SK-N-SH (cell line): ENCODE measurements around the gene CA12. TPM values are rescaled to one million over a fixed set of nuclear protein-coding genes. Genes with fewer than 3 reads are reported as not detected.

Experiments
- CTCF ChIA-PET: fragments of 300-600, 350-600 bp; formaldehyde crosslinking; extraction: SDS; loops from one replicate; lab custom pipeline; 2021; lab: Yijun Ruan, JAX
- POLR2A ChIA-PET: fragments of 350-600 bp; sonication (Branson Sonifier 250); formaldehyde crosslinking; extraction: SDS; loops from one replicate; lab custom pipeline; 2020; ENCODE audit warnings: antibody characterized with exemption, inconsistent platforms; lab: Yijun Ruan, JAX
- DNase-seq: peaks from one replicate; pipeline ENCODE4 v3.0.0; 2012
- H2AFZ ChIP-seq: fragments of 200-600 bp; sonication (generic); 2 replicates; pipeline ENCODE4 v1.8.1; 2016; ENCODE audit warnings: antibody characterized with exemption, mild to moderate bottlenecking, low read depth
- H3F3A ChIP-seq: fragments of 200-600 bp; sonication (generic); replicated peaks from 2 replicates; pipeline ENCODE3; 2016; ENCODE audit warnings: antibody characterized with exemption, mild to moderate bottlenecking; ENCODE audit not compliant: insufficient read depth
- H3K27ac ChIP-seq, 2 experiments: fragments of 200-500 bp in 1 of 2; fragments of 200-600 bp in 1 of 2; sonication (Bioruptor generic) in 1 of 2; sonication (generic), shearing (Covaris generic) in 1 of 2; 2 replicates each; pipeline versions ENCODE4 v1.5.1 to v1.6.1; 2014 to 2016; ENCODE audit warnings: low read depth in 2 of 2, inconsistent platforms in 1 of 2, low read length in 1 of 2, mild to moderate bottlenecking in 1 of 2, mixed read lengths in 1 of 2
- H3K27me3 ChIP-seq: fragments of 200-600 bp; sonication (generic), shearing (Covaris generic); 2 replicates; pipeline ENCODE4 v1.6.1; 2016; ENCODE audit warnings: mixed run types; ENCODE audit not compliant: insufficient read depth
- H3K36me3 ChIP-seq, 2 experiments: fragments of 200-500 bp in 1 of 2; fragments of 200-600 bp in 1 of 2; sonication (Bioruptor generic) in 1 of 2; sonication (generic) in 1 of 2; replicated peaks in 1 of 2; 2 replicates each; pipeline versions ENCODE3 to v1.5.1; 2014 to 2016; ENCODE audit warnings: low read length in 1 of 2, mild to moderate bottlenecking in 1 of 2; ENCODE audit not compliant: insufficient read depth in 2 of 2, control insufficient read depth in 1 of 2
- H3K4me1 ChIP-seq, 2 experiments: fragments of 200-500 bp in 1 of 2; fragments of 200-600 bp in 1 of 2; sonication (Bioruptor generic) in 1 of 2; sonication (generic), shearing (Covaris generic) in 1 of 2; 2 replicates each; pipeline versions ENCODE4 v1.5.1 to v1.6.1; 2014 to 2016; ENCODE audit warnings: low read depth in 1 of 2, low read length in 1 of 2, mixed run types in 1 of 2; ENCODE audit not compliant: insufficient read depth in 2 of 2, control insufficient read depth in 1 of 2
- H3K4me2 ChIP-seq: fragments of 200-600 bp; sonication (generic), shearing (Covaris generic); 2 replicates; pipeline ENCODE4 v1.6.1; 2017; ENCODE audit warnings: mixed run types
- H3K4me3 ChIP-seq, 2 experiments: fragments of 200-500 bp in 1 of 2; fragments of 200-600 bp in 1 of 2; sonication (Bioruptor generic) in 1 of 2; sonication (generic), shearing (Covaris generic) in 1 of 2; 2 replicates each; pipeline versions ENCODE4 v1.5.1 to v1.8.1; 2014 to 2016; ENCODE audit warnings: low read depth in 2 of 2, inconsistent platforms in 1 of 2, low read length in 1 of 2, mild to moderate bottlenecking in 1 of 2, mixed read lengths in 1 of 2, moderate library complexity in 1 of 2
- H3K79me2 ChIP-seq: fragments of 200-600 bp; sonication (generic); 2 replicates; pipeline ENCODE4 v1.8.1; 2017; ENCODE audit warnings: mild to moderate bottlenecking; ENCODE audit not compliant: insufficient read depth
- H3K9ac ChIP-seq: fragments of 200-600 bp; sonication (generic); 2 replicates; pipeline ENCODE4 v1.6.1; 2017; ENCODE audit warnings: mixed run types
- H3K9me2 ChIP-seq: fragments of 200-600 bp; sonication (generic); 2 replicates; pipeline ENCODE4 v1.6.1; 2017; ENCODE audit warnings: mixed run types
- H3K9me3 ChIP-seq: fragments of 200-600 bp; sonication (generic); 2 replicates; pipeline ENCODE4 v1.6.1; 2017; ENCODE audit warnings: mixed run types, mild to moderate bottlenecking, moderate library complexity
- H4K20me1 ChIP-seq: fragments of 200-600 bp; sonication (generic); 2 replicates; pipeline ENCODE4 v1.6.1; 2017; ENCODE audit warnings: mild to moderate bottlenecking, mixed run types; ENCODE audit not compliant: insufficient read depth
- CHD2 ChIP-seq: fragments of 150-350 bp; IDR thresholded peaks from 2 replicates; pipeline ENCODE4 v1.6.1; 2018; ENCODE audit warnings: low read length; ENCODE audit not compliant: partially characterized antibody
- EP300 ChIP-seq, 2 experiments: IDR thresholded peaks; 2 replicates each; pipeline versions ENCODE4 v1.4.0 to v1.6.1; 2012; ENCODE audit warnings: borderline replicate concordance in 1 of 2, low read depth in 1 of 2, low read length in 1 of 2
- FOXM1 ChIP-seq: IDR thresholded peaks from 2 replicates; pipeline ENCODE4 v1.4.0; 2012; ENCODE audit warnings: low read depth, mild to moderate bottlenecking
- GABPA ChIP-seq: IDR thresholded peaks from 2 replicates; pipeline ENCODE4 v1.4.0; 2012; ENCODE audit warnings: low read depth, mild to moderate bottlenecking
- GATA2 ChIP-seq: sonication (generic); formaldehyde crosslinking; IDR thresholded peaks from 2 replicates; pipeline ENCODE4 v1.5.0; 2020; ENCODE audit warnings: mild to moderate bottlenecking, missing genetic modification reagents
- IRF3 ChIP-seq: fragments of 150-350 bp; IDR thresholded peaks from 2 replicates; pipeline ENCODE4 v1.6.1; 2016; ENCODE audit warnings: mild to moderate bottlenecking, low read depth, low read length
- MEF2A ChIP-seq: IDR thresholded peaks from 2 replicates; pipeline ENCODE4 v1.4.0; 2012; ENCODE audit warnings: low read depth, borderline replicate concordance
- NFIC ChIP-seq: IDR thresholded peaks from 2 replicates; pipeline ENCODE4 v1.4.0; 2012; ENCODE audit warnings: borderline replicate concordance
- PBX3 ChIP-seq: IDR thresholded peaks from 2 replicates; pipeline ENCODE4; 2012
- REST ChIP-seq: IDR thresholded peaks from 2 replicates; pipeline ENCODE4 v1.6.1; 2012; ENCODE audit warnings: mild to moderate bottlenecking, low read depth, low read length, moderate library complexity
- SMC3 ChIP-seq: IDR thresholded peaks from 2 replicates; pipeline ENCODE4 v1.6.1; 2012; ENCODE audit warnings: low read depth, low read length, improper control_type of control experiment
- TAF1 ChIP-seq: IDR thresholded peaks from 2 replicates; pipeline ENCODE4 v1.6.1; 2012; ENCODE audit warnings: low read depth, mild to moderate bottlenecking, low read length, moderate library complexity, borderline replicate concordance
- TCF12 ChIP-seq: IDR thresholded peaks from 2 replicates; pipeline ENCODE4 v1.4.0; 2012
- USF1 ChIP-seq: IDR thresholded peaks from 2 replicates; pipeline ENCODE4 v1.4.0; 2012; ENCODE audit warnings: low read depth, borderline replicate concordance
- ZBTB33 ChIP-seq: IDR thresholded peaks from 2 replicates; pipeline ENCODE4 v1.4.0; 2012; ENCODE audit warnings: low read depth, borderline replicate concordance
- WGBS: methylation state at CpG from one replicate; pipeline ENCODE4 v1.1.6; 2017; ENCODE audit warnings: low lambda C conversion rate; 5-methylcytosine and 5-hydroxymethylcytosine counted together
- polyA plus RNA-seq, 3 experiments: library from polyadenylated mRNA; depleted of rRNA; stranded (reverse); fragments of >200 nt; gene quantifications; 2 replicates each; pipeline ENCODE4 v1.2.3, GENCODE V29; 2012

The CA12 gene
- polyA plus RNA-seq, 1 of the 3 experiments (the other 2 are of a cell fraction) = 39.4 TPM

- no peak overlapping the region for H3K4me2 ChIP-seq
- CTCF ChIA-PET = interaction anchor here (0.8 kb wide), 1 partner anchor 28 kb away, joined by 3 read pairs; no protein-coding TSS in a partner anchor
- H3K9ac ChIP-seq = no peak overlapping the region
- POLR2A ChIA-PET = no interaction called here
- DNase-seq = no peak
- no peaks in the 10 kb centered on the region for H3K36me3 ChIP-seq
- H3K79me2 ChIP-seq = no peaks in the 10 kb centered on the region
- H2AFZ ChIP-seq = no peak overlapping the region
- TF ChIP-seq NFIC (no peak), GABPA (no peak), TCF12 (no peak), CHD2 (no peak), EP300 (IDR thresholded peaks at IDR 0.05; ENCODE audit: borderline replicate concordance in 1 of 2, low read depth in 1 of 2, low read length in 1 of 2) (no peak), GATA2 (CRISPR knock-in tag) (no peak), SMC3 (no peak), IRF3 (no peak), ZBTB33 (no peak), FOXM1 (no peak), PBX3 (no peak), USF1 (no peak), MEF2A (no peak), TAF1 (no peak), REST (no peak)
- H3K9me3 ChIP-seq = no peaks in the 10 kb centered on the region
- WGBS = 80% methylated on average over 15 of the region's 15 CpGs
- no peak overlapping the region for H3K4me3 ChIP-seq
- peaks cover 10% of the 10 kb centered on the region for H3F3A ChIP-seq
- H3K27ac ChIP-seq = no peak overlapping the region
- no peaks in the 10 kb centered on the region for H3K9me2 ChIP-seq
- peaks cover 13 to 18% of the 10 kb centered on the region in 2 experiments; a peak in 2 of 4 replicates for H3K4me1 ChIP-seq
- no peaks in the 10 kb centered on the region for H4K20me1 ChIP-seq
- H3K27me3 ChIP-seq = no peaks in the 10 kb centered on the region
Measured at GRCh38 chr15:63358241-63359029, 23.2 kb downstream of the CA12 start.
